GM23338 (cell line): Measurements from ENCODE around the gene TAS2R3. TPM values are rescaled to one million over a fixed set of nuclear protein-coding genes. Genes with fewer than 3 reads are reported as not detected.

Experiments
- ATAC-seq: fragments of 200-7000 bp; cut with Tn5 transposase; 3 replicates; pipeline ENCODE4 v1.9.1; 2020
- DNase-seq: peaks from one replicate; pipeline ENCODE4 v3.0.0-alpha.2; 2015; ENCODE audit warnings: low spot score
- H2AFZ ChIP-seq: fragments of 200-600 bp; sonication (generic); 2 replicates; pipeline ENCODE4 v1.8.0; 2016; ENCODE audit warnings: antibody characterized with exemption, mild to moderate bottlenecking, moderate library complexity
- H3F3A ChIP-seq: fragments of 200-600 bp; sonication (generic); replicated peaks from 2 replicates; pipeline ENCODE4 v1.8.0; 2017; ENCODE audit warnings: antibody characterized with exemption, mixed run types, low read depth
- H3K27ac ChIP-seq: fragments of 200-600 bp; sonication (generic); 2 replicates; pipeline ENCODE4 v1.6.1; 2016; ENCODE audit warnings: low read depth
- H3K27me3 ChIP-seq: fragments of 200-600 bp; sonication (generic); 2 replicates; pipeline ENCODE4 v1.8.0; 2016; ENCODE audit warnings: mild to moderate bottlenecking, mixed run types, moderate library complexity; ENCODE audit not compliant: insufficient read depth
- H3K36me3 ChIP-seq: fragments of 200-600 bp; sonication (generic); 2 replicates; pipeline ENCODE4 v1.8.0; 2016; ENCODE audit warnings: mild to moderate bottlenecking; ENCODE audit not compliant: insufficient read depth
- H3K4me1 ChIP-seq: fragments of 200-600 bp; sonication (generic); 2 replicates; pipeline ENCODE4 v1.8.0; 2016; ENCODE audit warnings: mild to moderate bottlenecking, moderate library complexity; ENCODE audit not compliant: insufficient read depth
- H3K4me2 ChIP-seq: fragments of 200-600 bp; sonication (generic); 2 replicates; pipeline ENCODE4 v1.7.1; 2017; ENCODE audit warnings: mixed run types
- H3K4me3 ChIP-seq: fragments of 200-600 bp; sonication (generic); 2 replicates; pipeline ENCODE4 v1.6.1; 2016; ENCODE audit warnings: mixed run types
- H3K79me2 ChIP-seq: fragments of 200-600 bp; sonication (generic); replicated peaks from 2 replicates; pipeline ENCODE4 v1.8.0; 2017; ENCODE audit warnings: mild to moderate bottlenecking; ENCODE audit not compliant: insufficient read depth
- H3K9me2 ChIP-seq: fragments of 200-600 bp; sonication (generic); 2 replicates; pipeline ENCODE4 v1.8.0; 2017; ENCODE audit not compliant: insufficient read depth
- H4K20me1 ChIP-seq: fragments of 200-600 bp; sonication (generic); replicated peaks from 2 replicates; pipeline ENCODE4 v1.8.0; 2017; ENCODE audit warnings: mild to moderate bottlenecking; ENCODE audit not compliant: insufficient read depth
- H3K27ac Mint-ChIP-seq: 2 replicates; pipeline ENCODE4 v1.8.0; 2020; ENCODE audit warnings: inconsistent platforms, mild to moderate bottlenecking, moderate library complexity, mixed read lengths
- H3K27me3 Mint-ChIP-seq: 3 replicates; pipeline ENCODE4 v1.8.0; 2022; ENCODE audit warnings: low read depth, mild to moderate bottlenecking, moderate library complexity, mixed read lengths, inconsistent platforms; ENCODE audit not compliant: insufficient read depth, poor library complexity
- H3K36me3 Mint-ChIP-seq: 3 replicates; pipeline ENCODE4 v1.8.0; 2021; ENCODE audit warnings: low read depth, mild to moderate bottlenecking, inconsistent platforms, moderate library complexity, mixed read lengths
- H3K4me1 Mint-ChIP-seq: 3 replicates; pipeline ENCODE4 v1.8.0; 2020; ENCODE audit warnings: mild to moderate bottlenecking, inconsistent platforms, mixed read lengths
- H3K4me3 Mint-ChIP-seq: 3 replicates; pipeline ENCODE4 v1.8.0; 2021; ENCODE audit warnings: moderate library complexity, mild to moderate bottlenecking, inconsistent platforms, mixed read lengths
- H3K9me3 Mint-ChIP-seq: 3 replicates; pipeline ENCODE4 v1.8.0; 2020; ENCODE audit warnings: moderate library complexity, mild to moderate bottlenecking, inconsistent platforms, mixed read lengths
- CREB1 ChIP-seq: fragments of 250-450 bp; sonication (Bioruptor Pico); IDR thresholded peaks from 2 replicates; pipeline ENCODE4 v1.5.0; 2020; ENCODE audit warnings: low read depth, mild to moderate bottlenecking, moderate library complexity
- CTCF ChIP-seq, 2 experiments: fragments of 200-600 bp in 1 of 2; sonication (generic) in 1 of 2; conservative IDR thresholded peaks; 2 replicates each; pipeline versions ENCODE4 v1.5.1 to v1.6.1; 2016 to 2017; ENCODE audit warnings: antibody characterized with exemption in 2 of 2, low read depth in 2 of 2, mild to moderate bottlenecking in 2 of 2, moderate library complexity in 1 of 2
- ETS1 ChIP-seq: IDR thresholded peaks from 2 replicates; pipeline ENCODE4 v1.6.1; 2016; ENCODE audit warnings: antibody characterized with exemption
- EZH2 ChIP-seq: fragments of 200-600 bp; sonication (generic); IDR thresholded peaks from one replicate; pipeline ENCODE4 v1.8.0; 2017; ENCODE audit warnings: antibody characterized with exemption, mild to moderate bottlenecking, low read depth; ENCODE audit not compliant: unreplicated experiment
- JUNB ChIP-seq: IDR thresholded peaks from one replicate; pipeline ENCODE4 v1.6.1; 2016; ENCODE audit warnings: antibody characterized with exemption; ENCODE audit not compliant: unreplicated experiment
- NANOG ChIP-seq: IDR thresholded peaks from 2 replicates; pipeline ENCODE4 v1.6.1; 2016; ENCODE audit warnings: antibody characterized with exemption, borderline replicate concordance
- POLR2AphosphoS5 ChIP-seq: IDR thresholded peaks from 2 replicates; pipeline ENCODE4 v1.6.1; 2016; ENCODE audit warnings: antibody characterized with exemption, low read depth
- ZNF114 ChIP-seq: fragments of 250-450 bp; sonication (Bioruptor Pico); IDR thresholded peaks from 2 replicates; pipeline ENCODE4 v1.5.0; 2020; ENCODE audit warnings: mild to moderate bottlenecking, moderate library complexity
- ZNF331 ChIP-seq: fragments of 250-450 bp; sonication (Bioruptor Pico); IDR thresholded peaks from 2 replicates; pipeline ENCODE4 v1.5.0; 2020; ENCODE audit warnings: low read depth, mild to moderate bottlenecking, moderate library complexity
- ZNF462 ChIP-seq: fragments of 250-450 bp; sonication (Bioruptor Pico); IDR thresholded peaks from 2 replicates; pipeline ENCODE4 v1.5.0; 2020; ENCODE audit warnings: mild to moderate bottlenecking, moderate library complexity
- polyA plus RNA-seq: library from polyadenylated mRNA; unstranded; fragments of >200 nt; fragmentation: Nextera tagmentation; extraction: Ambion mirVana; gene quantifications from 2 replicates; pipeline ENCODE4 v1.2.1, GENCODE V29; 2016
- total RNA-seq: library from RNA; depleted of rRNA; stranded (reverse); fragments of >200 nt; shearing (Covaris generic); gene quantifications from 2 replicates; pipeline ENCODE4 v1.2.3, GENCODE V29; 2014

The TAS2R3 gene
- total and polyA plus RNA-seq, 2 experiments from 2014 or later, result 6.9 TPM; not detected in 1

- Histone ChIP-seq H3K4me2 (no peak overlapping the region), H3K36me3 (peaks cover 93% of the 10 kb centered on the region), H3K27ac (no peak overlapping the region), H3K4me1 (peaks cover 5% of the 10 kb centered on the region), H3K27me3 (no peaks in the 10 kb centered on the region), H2AFZ (no peak overlapping the region), H3K9me2 (no peaks in the 10 kb centered on the region), H3F3A (0 out of 2 replicates have a peak, but pooled peaks cover 3% of the 10 kb centered on the region), H3K79me2 (peaks cover 34% of the 10 kb centered on the region), H3K4me3 (no peak overlapping the region), H4K20me1 (peaks cover 28% of the 10 kb centered on the region)
- Mint-ChIP-seq H3K4me1 (peaks cover 9% of the 10 kb centered on the region), H3K9me3 (no peaks in the 10 kb centered on the region), H3K27me3 (no peaks in the 10 kb centered on the region), H3K27ac (no peak overlapping the region), H3K36me3 (peaks cover 94% of the 10 kb centered on the region), H3K4me3 (no peak overlapping the region)
- TF ChIP-seq NANOG (no peak), EZH2 (no peak), CREB1 (CRISPR knock-in tag) (no peak), POLR2AphosphoS5 (no peak), ZNF114 (CRISPR knock-in tag) (no peak), ETS1 (no peak), ZNF331 (CRISPR knock-in tag) (no peak), JUNB (no peak), CTCF (conservative IDR thresholded peaks at IDR 0.05; ENCODE audit: low read depth in 2 of 2) (no peak)
- DNase-seq, result no peak
- ATAC-seq, result no peak
These were observed 19.8 kb upstream of the TAS2R3 start for GRCh38 chr7:141744131-141744530.

DNA sequence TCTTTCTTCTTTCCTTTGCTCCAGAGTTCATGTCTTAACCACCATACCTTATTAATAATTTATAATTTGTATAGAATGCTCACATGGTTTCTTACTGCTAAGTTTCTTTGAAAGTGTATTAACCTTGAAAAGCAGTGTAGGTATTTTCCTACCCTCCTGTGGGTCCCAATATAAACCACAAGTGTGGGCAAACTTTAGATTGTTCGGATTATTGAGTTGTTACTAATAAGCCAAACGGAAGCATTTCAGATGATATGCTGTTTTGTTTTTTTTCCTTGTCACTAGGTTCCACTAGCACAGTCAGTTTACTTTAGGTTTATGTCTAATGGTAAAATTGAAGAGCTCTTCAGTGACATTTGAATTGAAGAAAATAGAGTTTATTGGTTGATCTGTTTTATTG, 15.5 kb upstream of the TAS2R3 start:
- ATAC-seq (no peak), DNase-seq (no peak)
- no peak overlapping the region for H3K27ac Mint-ChIP-seq
- peaks cover 98% of the 10 kb centered on the region for H3K36me3 Mint-ChIP-seq
- peaks cover 30% of the 10 kb centered on the region for H3K9me3 Mint-ChIP-seq
- Histone ChIP-seq H3K79me2 (peaks cover 3% of the 10 kb centered on the region; the same call in 1 of the 2 replicates), H3K4me3 (no peak overlapping the region), H3K27me3 (no peaks in the 10 kb centered on the region), H4K20me1 (peaks cover 15% of the 10 kb centered on the region), H3K4me2 (no peak overlapping the region), H3K4me1 (no peaks in the 10 kb centered on the region), H3F3A (no peaks in the 10 kb centered on the region; the same call in 1 of the 2 replicates), H3K9me2 (no peaks in the 10 kb centered on the region), H3K36me3 (peaks cover 91% of the 10 kb centered on the region), H3K27ac (no peak overlapping the region), H2AFZ (no peak overlapping the region)
- peaks cover 2% of the 10 kb centered on the region for H3K27me3 Mint-ChIP-seq
- H3K4me1 Mint-ChIP-seq, result no peaks in the 10 kb centered on the region
- H3K4me3 Mint-ChIP-seq, result no peak overlapping the region
- no peak for TF ChIP-seq ZNF462
- no peak for TF ChIP-seq EZH2
- no peak for TF ChIP-seq CREB1 (CRISPR knock-in tag)
